ENCODE results near the gene GNL1. TPM values are rescaled to one million over a fixed set of nuclear protein-coding genes. Genes with fewer than 3 reads are reported as not detected.
"Not testable (repeated sequence)": the region's sequence is repeated elsewhere in the genome, so short reads cannot be mapped to it uniquely, and the experiment has no call there.

The GNL1 gene
- total and polyA plus RNA-seq, 9 of the 15 experiments (the other 6 are each of a cell fraction or from before 2014, with no cell fraction given), result 0.73 to 112 (median 58.0) TPM

DNA sequence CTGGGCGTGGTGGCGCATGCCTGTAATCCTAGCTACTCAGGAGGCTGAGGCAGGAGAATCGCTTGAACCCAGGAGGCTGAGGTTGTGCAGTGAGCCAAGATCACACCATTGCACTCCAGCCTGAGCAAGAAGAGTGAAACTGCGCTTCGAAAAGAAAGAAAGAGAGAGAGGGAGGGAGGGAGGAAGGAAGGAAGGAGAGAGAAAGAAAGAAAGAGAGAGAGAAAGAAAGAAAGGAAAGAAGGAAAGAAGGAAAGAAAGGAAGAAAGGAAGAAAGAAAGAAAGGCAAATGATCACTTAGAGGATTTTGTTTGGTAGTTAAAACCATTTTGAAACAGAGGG lies 59.1 kb downstream of the GNL1 start (continued):
- TF ChIP-seq NR2C2 (CRISPR knock-in tag; IDR thresholded peaks at IDR 0.05), result not testable (repeated sequence)
- peak; percentile 7; the same call in 1 of the 2 replicates for TF ChIP-seq NR2C2 (tag; IDR thresholded peaks at IDR 0.05)
- peak in 1 of 2 experiments; percentile 38; a peak in 1 of 4 replicates for TF ChIP-seq TRIM24 (IDR thresholded peaks at IDR 0.05)
- TF ChIP-seq, protein P1, sequence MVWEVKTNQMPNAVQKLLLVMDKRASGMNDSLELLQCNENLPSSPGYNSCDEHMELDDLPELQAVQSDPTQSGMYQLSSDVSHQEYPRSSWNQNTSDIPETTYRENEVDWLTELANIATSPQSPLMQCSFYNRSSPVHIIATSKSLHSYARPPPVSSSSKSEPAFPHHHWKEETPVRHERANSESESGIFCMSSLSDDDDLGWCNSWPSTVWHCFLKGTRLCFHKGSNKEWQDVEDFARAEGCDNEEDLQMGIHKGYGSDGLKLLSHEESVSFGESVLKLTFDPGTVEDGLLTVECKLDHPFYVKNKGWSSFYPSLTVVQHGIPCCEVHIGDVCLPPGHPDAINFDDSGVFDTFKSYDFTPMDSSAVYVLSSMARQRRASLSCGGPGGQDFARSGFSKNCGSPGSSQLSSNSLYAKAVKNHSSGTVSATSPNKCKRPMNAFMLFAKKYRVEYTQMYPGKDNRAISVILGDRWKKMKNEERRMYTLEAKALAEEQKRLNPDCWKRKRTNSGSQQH (CRISPR knock-in tag; IDR thresholded peaks at IDR 0.05), result peak; percentile 89; the same call in 1 of the 2 replicates
- TF ChIP-seq OTX1 (CRISPR knock-in tag; IDR thresholded peaks at IDR 0.05), result 0 out of 2 replicates have a peak, but pooled peaks have one; percentile 55
- TF ChIP-seq PHB2 (IDR thresholded peaks at IDR 0.05; ENCODE audit: low read depth), result peak; percentile 59
- TF ChIP-seq, protein P2, sequence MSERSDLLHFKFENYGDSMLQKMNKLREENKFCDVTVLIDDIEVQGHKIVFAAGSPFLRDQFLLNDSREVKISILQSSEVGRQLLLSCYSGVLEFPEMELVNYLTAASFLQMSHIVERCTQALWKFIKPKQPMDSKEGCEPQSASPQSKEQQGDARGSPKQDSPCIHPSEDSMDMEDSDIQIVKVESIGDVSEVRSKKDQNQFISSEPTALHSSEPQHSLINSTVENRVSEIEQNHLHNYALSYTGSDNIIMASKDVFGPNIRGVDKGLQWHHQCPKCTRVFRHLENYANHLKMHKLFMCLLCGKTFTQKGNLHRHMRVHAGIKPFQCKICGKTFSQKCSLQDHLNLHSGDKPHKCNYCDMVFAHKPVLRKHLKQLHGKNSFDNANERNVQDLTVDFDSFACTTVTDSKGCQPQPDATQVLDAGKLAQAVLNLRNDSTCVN (CRISPR knock-in tag; IDR thresholded peaks at IDR 0.05), result peak; percentile 86; the same call in 1 of the 2 replicates
- TF ChIP-seq, protein P3, sequence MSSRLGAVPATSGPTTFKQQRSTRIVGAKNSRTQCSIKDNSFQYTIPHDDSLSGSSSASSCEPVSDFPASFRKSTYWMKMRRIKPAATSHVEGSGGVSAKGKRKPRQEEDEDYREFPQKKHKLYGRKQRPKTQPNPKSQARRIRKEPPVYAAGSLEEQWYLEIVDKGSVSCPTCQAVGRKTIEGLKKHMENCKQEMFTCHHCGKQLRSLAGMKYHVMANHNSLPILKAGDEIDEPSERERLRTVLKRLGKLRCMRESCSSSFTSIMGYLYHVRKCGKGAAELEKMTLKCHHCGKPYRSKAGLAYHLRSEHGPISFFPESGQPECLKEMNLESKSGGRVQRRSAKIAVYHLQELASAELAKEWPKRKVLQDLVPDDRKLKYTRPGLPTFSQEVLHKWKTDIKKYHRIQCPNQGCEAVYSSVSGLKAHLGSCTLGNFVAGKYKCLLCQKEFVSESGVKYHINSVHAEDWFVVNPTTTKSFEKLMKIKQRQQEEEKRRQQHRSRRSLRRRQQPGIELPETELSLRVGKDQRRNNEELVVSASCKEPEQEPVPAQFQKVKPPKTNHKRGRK (tag; IDR thresholded peaks at IDR 0.05), result peak; percentile 99
- peak; percentile 74; the same call in 1 of the 2 replicates for TF ChIP-seq TSC22D4 (tag; IDR thresholded peaks at IDR 0.05)
- TF ChIP-seq, protein P4, sequence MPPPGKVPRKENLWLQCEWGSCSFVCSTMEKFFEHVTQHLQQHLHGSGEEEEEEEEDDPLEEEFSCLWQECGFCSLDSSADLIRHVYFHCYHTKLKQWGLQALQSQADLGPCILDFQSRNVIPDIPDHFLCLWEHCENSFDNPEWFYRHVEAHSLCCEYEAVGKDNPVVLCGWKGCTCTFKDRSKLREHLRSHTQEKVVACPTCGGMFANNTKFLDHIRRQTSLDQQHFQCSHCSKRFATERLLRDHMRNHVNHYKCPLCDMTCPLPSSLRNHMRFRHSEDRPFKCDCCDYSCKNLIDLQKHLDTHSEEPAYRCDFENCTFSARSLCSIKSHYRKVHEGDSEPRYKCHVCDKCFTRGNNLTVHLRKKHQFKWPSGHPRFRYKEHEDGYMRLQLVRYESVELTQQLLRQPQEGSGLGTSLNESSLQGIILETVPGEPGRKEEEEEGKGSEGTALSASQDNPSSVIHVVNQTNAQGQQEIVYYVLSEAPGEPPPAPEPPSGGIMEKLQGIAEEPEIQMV (tag; conservative IDR thresholded peaks at IDR 0.05; ENCODE audit: low read depth), result peak; percentile 56; the same call in 1 of the 2 replicates
- 0 out of 2 replicates have a peak, but pooled peaks have one; percentile 79 for TF ChIP-seq YBX1 (IDR thresholded peaks at IDR 0.05)
- TF ChIP-seq, protein P5, sequence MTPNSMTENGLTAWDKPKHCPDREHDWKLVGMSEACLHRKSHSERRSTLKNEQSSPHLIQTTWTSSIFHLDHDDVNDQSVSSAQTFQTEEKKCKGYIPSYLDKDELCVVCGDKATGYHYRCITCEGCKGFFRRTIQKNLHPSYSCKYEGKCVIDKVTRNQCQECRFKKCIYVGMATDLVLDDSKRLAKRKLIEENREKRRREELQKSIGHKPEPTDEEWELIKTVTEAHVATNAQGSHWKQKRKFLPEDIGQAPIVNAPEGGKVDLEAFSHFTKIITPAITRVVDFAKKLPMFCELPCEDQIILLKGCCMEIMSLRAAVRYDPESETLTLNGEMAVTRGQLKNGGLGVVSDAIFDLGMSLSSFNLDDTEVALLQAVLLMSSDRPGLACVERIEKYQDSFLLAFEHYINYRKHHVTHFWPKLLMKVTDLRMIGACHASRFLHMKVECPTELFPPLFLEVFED (CRISPR knock-in tag; conservative IDR thresholded peaks at IDR 0.05), result peak; percentile 91
- 0 out of 2 replicates have a peak, but pooled peaks have one; percentile 38 for TF ChIP-seq ARID2 (IDR thresholded peaks at IDR 0.05)
- TF ChIP-seq THRAP3 (IDR thresholded peaks at IDR 0.05; ENCODE audit: borderline replicate concordance), result peak; percentile 82; the same call in 1 of the 2 replicates
- TF ChIP-seq, protein P6, sequence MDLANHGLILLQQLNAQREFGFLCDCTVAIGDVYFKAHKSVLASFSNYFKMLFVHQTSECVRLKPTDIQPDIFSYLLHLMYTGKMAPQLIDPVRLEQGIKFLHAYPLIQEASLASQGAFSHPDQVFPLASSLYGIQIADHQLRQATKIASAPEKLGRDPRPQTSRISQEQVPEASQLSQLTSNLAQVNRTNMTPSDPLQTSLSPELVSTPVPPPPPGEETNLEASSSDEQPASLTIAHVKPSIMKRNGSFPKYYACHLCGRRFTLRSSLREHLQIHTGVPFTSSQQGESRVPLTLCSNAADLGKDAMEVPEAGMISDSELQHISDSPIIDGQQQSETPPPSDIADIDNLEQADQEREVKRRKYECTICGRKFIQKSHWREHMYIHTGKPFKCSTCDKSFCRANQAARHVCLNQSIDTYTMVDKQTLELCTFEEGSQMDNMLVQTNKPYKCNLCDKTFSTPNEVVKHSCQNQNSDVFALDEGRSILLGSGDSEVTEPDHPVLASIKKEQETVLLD (IDR thresholded peaks at IDR 0.05), result 0 out of 2 replicates have a peak, but pooled peaks have one; percentile 36
- TF ChIP-seq LARP7 (IDR thresholded peaks at IDR 0.05), result peak; percentile 93
- TF ChIP-seq BCOR (IDR thresholded peaks at IDR 0.05), result peak; percentile 72; the same call in 1 of the 2 replicates
- TF ChIP-seq, protein P7, sequence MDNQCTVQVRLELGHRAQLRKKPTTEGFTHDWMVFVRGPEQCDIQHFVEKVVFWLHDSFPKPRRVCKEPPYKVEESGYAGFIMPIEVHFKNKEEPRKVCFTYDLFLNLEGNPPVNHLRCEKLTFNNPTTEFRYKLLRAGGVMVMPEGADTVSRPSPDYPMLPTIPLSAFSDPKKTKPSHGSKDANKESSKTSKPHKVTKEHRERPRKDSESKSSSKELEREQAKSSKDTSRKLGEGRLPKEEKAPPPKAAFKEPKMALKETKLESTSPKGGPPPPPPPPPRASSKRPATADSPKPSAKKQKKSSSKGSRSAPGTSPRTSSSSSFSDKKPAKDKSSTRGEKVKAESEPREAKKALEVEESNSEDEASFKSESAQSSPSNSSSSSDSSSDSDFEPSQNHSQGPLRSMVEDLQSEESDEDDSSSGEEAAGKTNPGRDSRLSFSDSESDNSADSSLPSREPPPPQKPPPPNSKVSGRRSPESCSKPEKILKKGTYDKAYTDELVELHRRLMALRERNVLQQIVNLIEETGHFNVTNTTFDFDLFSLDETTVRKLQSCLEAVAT (IDR thresholded peaks at IDR 0.05), result peak; percentile 63 to 70; a peak in 2 of 4 replicates
- TF ChIP-seq MIER1 (IDR thresholded peaks at IDR 0.05; ENCODE audit: low read depth), result peak; percentile 76; the same call in 1 of the 2 replicates

Measured in K562 (cell line).